Measurements from ENCODE around the gene MBNL2.

DNA sequence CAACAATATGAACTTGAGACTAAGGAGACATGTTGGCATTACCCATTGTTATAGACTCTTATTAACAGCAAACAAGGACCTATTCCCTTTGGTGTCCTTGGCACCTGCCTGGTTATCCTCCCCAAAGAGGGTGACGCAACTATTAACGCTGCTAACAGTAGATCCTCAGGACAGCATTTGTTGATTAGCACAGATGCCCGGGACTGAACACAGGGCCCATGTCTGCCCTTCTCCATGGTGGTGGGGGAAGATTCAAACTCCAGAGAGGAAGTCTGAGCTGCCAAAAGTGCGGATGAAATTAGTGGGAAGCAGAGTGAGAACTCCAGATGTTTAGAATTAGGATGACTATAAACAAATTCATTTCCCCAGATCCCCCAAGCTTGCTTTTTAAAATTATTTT lies 110.6 kb downstream of the MBNL2 start:
- TF ChIP-seq, protein P1, sequence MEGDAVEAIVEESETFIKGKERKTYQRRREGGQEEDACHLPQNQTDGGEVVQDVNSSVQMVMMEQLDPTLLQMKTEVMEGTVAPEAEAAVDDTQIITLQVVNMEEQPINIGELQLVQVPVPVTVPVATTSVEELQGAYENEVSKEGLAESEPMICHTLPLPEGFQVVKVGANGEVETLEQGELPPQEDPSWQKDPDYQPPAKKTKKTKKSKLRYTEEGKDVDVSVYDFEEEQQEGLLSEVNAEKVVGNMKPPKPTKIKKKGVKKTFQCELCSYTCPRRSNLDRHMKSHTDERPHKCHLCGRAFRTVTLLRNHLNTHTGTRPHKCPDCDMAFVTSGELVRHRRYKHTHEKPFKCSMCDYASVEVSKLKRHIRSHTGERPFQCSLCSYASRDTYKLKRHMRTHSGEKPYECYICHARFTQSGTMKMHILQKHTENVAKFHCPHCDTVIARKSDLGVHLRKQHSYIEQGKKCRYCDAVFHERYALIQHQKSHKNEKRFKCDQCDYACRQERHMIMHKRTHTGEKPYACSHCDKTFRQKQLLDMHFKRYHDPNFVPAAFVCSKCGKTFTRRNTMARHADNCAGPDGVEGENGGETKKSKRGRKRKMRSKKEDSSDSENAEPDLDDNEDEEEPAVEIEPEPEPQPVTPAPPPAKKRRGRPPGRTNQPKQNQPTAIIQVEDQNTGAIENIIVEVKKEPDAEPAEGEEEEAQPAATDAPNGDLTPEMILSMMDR (IDR thresholded peaks at IDR 0.05; ENCODE audit: low read depth, low read length), result no peak
- no peak for TF ChIP-seq EZH2phosphoT487 (IDR thresholded peaks at IDR 0.05; ENCODE audit: low read depth)
